ENCODE results near the gene RASGRF2.

The RASGRF2 gene

DNA sequence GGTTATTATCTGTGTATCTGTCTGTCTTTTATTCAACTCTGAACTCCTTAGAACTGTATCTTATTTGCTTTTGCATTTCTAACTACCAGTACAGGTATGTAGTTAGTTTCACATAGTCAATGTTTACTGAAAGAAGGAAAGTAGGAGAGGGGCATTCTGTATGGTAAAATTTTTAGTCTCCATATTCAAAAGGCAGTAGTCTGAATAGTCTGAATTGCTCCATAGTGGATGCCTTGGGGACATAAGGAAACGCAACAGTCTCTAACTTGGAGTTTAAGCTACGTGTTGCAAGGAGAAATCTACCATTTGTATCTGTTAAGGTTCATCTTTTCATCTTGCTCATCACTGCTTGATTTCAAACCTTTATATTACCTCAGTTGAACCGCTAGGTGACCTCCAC lies 26.2 kb downstream of the RASGRF2 start:
- Mint-ChIP-seq H3K4me1 (no peaks in the 10 kb centered on the region), H3K9me3 (no peaks in the 10 kb centered on the region), H3K4me3 (no peak overlapping the region)

DNA sequence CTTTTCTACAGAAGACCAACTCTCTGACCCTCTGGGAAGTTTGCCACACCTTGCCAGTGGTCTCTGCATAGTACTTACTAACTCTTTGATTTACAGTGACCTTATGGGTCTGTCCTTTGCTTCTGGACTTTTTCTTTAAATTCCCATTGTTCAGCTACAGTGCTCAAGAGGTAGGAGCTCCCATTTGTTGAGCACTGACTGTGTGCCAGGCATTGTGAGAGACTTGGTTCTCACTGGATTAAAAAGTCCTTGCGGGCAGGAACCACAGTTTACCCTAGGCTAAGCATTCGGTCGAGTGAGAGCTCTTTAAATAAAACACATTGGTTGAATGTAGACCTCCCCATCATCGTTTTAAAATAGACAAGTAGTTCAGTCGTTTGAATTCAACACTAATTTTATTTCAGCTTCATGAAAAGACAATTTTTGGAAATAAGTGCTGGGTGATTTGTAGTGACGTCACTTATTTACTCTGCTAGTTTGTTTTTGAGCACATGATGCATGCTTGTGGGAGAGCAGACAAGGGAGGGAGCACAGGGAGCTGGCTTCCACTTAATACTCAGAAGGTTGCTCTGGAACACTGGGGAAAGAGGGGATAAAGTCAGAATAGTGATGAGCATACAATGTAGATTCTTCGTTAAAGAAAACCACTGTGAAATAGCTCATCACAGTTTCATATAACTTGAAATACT lies 27.1 kb downstream of the RASGRF2 start:
- H3K27ac Mint-ChIP-seq, result no peak overlapping the region
- peaks cover 6% of the 10 kb centered on the region for H3K27me3 Mint-ChIP-seq
- no peak for ATAC-seq
- H3K4me1 Mint-ChIP-seq, result no peaks in the 10 kb centered on the region
- H3K36me3 Mint-ChIP-seq, result no peaks in the 10 kb centered on the region
- no peaks in the 10 kb centered on the region for H3K9me3 Mint-ChIP-seq
- no peak overlapping the region for H3K4me3 Mint-ChIP-seq

More for the DNA sequence above, 26.2 kb downstream of the RASGRF2 start:
- Mint-ChIP-seq H3K27ac (no peak overlapping the region), H3K36me3 (no peaks in the 10 kb centered on the region), H3K27me3 (peaks cover 6% of the 10 kb centered on the region)
- no peak for ATAC-seq

DNA sequence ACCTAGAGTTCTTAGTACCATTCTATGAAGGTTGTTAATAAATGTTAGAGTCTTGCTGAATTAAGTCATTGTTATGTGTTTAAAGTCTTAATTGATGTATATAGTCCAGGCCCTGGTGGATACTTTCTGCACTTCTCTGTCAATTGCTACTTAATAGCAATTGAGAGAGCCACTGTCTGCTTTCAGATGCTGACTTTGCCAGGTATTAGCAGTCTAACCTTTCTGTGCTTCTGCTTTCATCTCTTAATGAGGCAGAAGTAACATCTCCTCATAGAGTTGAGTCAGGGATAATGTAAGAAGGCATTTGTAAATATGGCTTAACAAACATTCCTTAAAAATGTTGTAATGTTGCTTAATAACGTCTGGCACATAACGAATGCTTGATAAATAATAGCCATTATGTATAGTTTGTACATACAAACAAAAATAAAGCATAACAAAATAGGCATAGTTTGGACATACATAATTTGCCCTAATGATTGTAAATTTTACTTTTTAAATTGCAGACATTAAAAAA lies 28.3 kb downstream of the RASGRF2 start:
- no peaks in the 10 kb centered on the region for H3K9me3 Mint-ChIP-seq
- no peaks in the 10 kb centered on the region for H3K36me3 Mint-ChIP-seq
- no peak overlapping the region for H3K4me3 Mint-ChIP-seq
- no peak for ATAC-seq
- H3K4me1 Mint-ChIP-seq, result no peaks in the 10 kb centered on the region
- H3K27ac Mint-ChIP-seq, result no peak overlapping the region
- H3K27me3 Mint-ChIP-seq, result peaks cover 10% of the 10 kb centered on the region

DNA sequence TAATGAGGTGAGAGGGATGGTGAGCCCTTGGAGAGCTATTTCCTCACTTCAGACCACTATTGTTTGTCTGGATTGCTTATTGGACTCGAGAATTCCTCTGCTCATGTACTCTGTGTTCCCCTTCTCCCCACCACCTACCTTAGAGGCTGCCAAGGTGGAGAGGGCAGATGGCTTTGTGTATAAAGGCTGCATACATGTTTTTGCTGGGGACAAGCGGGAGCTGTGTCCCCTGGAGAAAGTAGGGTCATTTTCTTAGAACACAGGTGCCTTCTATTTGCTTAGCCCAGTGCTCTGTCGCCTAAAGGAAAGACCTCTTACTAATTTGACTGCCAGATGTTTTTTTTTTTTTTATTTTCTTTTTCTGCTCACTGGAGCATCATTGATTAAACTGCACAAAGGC lies 29.7 kb downstream of the RASGRF2 start:
- no peaks in the 10 kb centered on the region for H3K36me3 Mint-ChIP-seq
- no peak for ATAC-seq
- no peak overlapping the region for H3K4me3 Mint-ChIP-seq
- no peaks in the 10 kb centered on the region for H3K9me3 Mint-ChIP-seq
- H3K27me3 Mint-ChIP-seq, result peaks cover 8% of the 10 kb centered on the region
- no peak overlapping the region for H3K27ac Mint-ChIP-seq
- no peaks in the 10 kb centered on the region for H3K4me1 Mint-ChIP-seq

DNA sequence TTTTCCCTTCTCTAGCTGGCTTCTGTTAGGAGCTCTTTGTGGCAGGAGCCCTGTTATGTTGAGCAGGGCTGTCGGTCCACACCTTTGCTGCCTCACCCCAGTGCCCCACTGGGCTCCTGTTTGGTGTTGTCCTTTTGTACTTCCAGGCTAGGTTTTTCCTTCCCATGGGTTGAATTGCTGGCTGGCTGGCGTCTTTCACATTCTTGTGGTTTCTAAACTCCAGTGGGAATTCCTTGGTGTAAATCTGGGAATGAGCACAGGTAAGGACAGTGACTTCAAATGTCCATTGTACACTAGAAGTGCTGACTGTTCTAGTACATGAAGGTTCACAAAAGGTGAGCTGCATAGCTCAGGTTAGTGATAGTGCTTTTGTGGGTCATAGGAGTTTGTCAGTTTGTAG lies 30.4 kb downstream of the RASGRF2 start:
- Mint-ChIP-seq H3K4me1 (no peaks in the 10 kb centered on the region), H3K36me3 (no peaks in the 10 kb centered on the region), H3K27me3 (peaks cover 8% of the 10 kb centered on the region), H3K9me3 (no peaks in the 10 kb centered on the region), H3K27ac (no peak overlapping the region), H3K4me3 (no peak overlapping the region)
- ATAC-seq, result no peak

DNA sequence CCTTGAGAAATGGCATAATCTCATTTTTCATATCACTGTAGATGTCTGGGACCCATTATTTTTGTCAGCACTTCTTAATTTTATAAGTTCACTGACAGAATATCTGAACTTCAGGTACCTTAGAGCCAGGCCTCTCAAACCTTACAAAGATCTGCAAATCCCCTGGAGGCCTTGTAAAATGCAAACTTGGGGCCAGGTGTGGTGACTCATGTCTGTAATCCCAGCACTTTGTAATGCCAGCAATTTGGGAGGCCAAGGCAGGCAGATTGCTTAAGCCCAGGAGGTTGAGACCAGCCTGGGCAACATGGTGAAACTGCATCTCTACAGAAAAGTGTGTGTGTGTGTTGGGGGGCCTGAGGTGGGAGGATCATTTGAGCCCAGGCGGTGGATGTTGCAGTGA lies 30.8 kb downstream of the RASGRF2 start:
- Mint-ChIP-seq H3K4me1 (no peaks in the 10 kb centered on the region), H3K27me3 (peaks cover 8% of the 10 kb centered on the region), H3K27ac (no peak overlapping the region), H3K9me3 (no peaks in the 10 kb centered on the region), H3K4me3 (no peak overlapping the region), H3K36me3 (no peaks in the 10 kb centered on the region)
- no peak for ATAC-seq

DNA sequence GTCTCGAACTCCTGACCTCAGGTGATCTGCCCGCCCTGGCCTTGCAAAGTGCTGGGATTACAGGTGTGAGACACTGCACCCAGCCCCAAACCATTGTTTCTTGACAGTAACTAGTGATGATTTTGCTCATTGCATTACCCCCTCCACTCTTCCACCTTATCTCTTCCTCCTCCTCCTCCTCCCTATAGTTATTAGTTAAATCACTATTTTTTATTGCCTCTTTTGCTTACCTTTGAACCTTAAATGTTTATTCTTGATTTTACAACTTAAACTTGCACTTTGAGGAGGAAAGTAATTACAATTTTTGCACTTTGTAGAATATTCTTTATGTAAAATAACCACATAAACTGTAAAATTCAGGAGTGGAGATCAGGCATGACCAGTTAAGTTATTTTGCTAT lies 35.7 kb downstream of the RASGRF2 start:
- H3K36me3 Mint-ChIP-seq, result no peaks in the 10 kb centered on the region

DNA sequence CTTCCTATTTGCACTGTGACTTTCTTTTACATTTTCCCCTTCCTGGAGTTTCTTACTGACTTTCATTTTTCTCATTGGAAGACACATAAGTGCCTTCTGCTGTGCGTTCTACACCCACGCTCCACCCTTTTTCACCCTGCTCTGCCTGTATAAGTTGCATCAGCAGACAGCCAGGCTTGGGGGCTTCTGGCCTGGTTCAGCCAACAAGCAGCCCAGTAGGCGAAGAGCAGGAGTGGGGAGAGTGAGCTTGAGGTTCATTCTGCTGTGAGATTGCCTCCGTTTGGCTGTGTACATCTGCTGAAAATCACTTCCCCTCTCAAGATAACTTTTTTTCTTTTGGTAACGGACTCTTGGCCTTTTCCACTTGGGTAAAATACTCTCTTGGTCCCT lies 38.4 kb downstream of the RASGRF2 start:
- Mint-ChIP-seq H3K27ac (no peak overlapping the region), H3K9me3 (no peaks in the 10 kb centered on the region), H3K36me3 (no peaks in the 10 kb centered on the region), H3K4me1 (peaks cover 5% of the 10 kb centered on the region), H3K27me3 (peaks cover 16% of the 10 kb centered on the region), H3K4me3 (no peak overlapping the region)
- peak; percentile 12 for ATAC-seq

More for the DNA sequence above, 35.7 kb downstream of the RASGRF2 start:
- Mint-ChIP-seq H3K27me3 (peaks cover 20% of the 10 kb centered on the region), H3K4me1 (peaks cover 5% of the 10 kb centered on the region), H3K4me3 (no peak overlapping the region), H3K27ac (no peak overlapping the region), H3K9me3 (no peaks in the 10 kb centered on the region)
- no peak for ATAC-seq

DNA sequence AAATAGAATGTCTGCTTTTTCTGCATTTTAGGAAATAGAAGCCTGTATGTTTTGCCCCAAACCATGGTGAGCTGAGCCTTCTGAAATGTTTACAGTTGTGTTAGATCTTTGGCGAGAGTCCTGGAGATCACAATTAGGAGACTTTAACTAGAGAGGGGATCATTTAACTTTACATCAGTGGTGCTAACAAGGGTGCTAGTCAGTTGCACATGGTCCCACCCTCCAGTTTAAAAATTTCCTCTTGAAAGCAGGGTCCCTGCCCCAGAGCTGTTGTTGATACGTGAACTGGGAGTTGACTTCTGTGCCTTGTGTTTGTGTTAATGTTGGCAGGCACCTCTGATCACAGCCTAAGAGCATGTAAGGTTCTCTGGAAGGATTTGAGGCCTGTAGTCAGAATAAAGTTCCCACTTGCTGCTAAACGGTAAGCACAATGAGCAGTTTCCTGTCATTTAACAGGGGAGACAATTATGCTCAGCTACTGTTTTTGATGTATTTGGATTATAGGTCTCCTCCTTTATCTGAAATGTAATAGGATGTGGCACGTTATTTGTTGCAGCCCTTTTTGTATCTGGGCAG lies 43.7 kb downstream of the RASGRF2 start:
- H3K4me1 Mint-ChIP-seq, result peaks cover 8% of the 10 kb centered on the region
- no peak for ATAC-seq
- H3K27ac Mint-ChIP-seq, result no peak overlapping the region
- peaks cover 17% of the 10 kb centered on the region for H3K27me3 Mint-ChIP-seq
- no peaks in the 10 kb centered on the region for H3K9me3 Mint-ChIP-seq
- no peak overlapping the region for H3K4me3 Mint-ChIP-seq
- H3K36me3 Mint-ChIP-seq, result no peaks in the 10 kb centered on the region

DNA sequence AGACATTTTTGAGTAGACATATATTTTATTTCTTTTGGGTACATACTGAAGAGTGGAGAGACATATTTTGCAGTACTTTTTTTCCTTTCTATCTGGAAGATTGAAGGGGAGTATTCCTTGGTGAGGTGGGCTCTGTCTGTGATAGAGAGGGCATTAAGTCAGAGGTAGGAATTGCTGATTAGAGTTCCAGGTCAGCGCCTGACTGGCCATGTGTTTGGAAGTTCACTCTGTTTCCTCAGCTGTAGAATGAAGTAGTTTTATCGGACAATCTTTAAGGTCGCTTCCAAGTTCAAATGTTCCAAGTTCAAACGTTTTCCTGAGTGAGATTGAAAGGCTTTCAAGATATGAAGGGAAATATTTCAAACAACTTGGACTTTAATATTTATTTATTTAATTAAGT lies 45.5 kb downstream of the RASGRF2 start:
- no peak overlapping the region for H3K4me3 Mint-ChIP-seq
- peaks cover 8% of the 10 kb centered on the region for H3K4me1 Mint-ChIP-seq
- ATAC-seq, result no peak
- no peak overlapping the region for H3K27ac Mint-ChIP-seq
- peaks cover 16% of the 10 kb centered on the region for H3K27me3 Mint-ChIP-seq
- H3K9me3 Mint-ChIP-seq, result no peaks in the 10 kb centered on the region
- H3K36me3 Mint-ChIP-seq, result no peaks in the 10 kb centered on the region

DNA sequence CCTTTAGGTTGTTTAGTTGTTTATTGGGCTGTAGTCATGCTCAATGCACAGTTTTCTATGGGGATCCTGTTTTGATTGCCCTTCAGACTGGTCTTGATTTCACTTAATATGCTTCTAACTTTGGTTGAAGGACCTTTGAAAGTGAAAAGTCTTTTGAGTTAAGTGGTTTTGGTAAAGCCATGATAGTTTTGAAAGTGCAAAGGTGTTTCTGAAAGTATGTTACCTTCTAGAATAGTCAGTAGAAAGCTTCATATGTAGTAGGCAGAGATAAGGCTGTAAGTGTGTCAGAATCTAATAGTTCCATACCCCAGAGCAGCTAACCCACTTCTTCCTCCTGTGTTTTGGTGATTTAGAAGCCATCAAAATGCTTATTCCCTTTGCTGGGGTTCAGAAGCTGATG lies 46.1 kb downstream of the RASGRF2 start:
- Mint-ChIP-seq H3K36me3 (no peaks in the 10 kb centered on the region), H3K4me1 (peaks cover 8% of the 10 kb centered on the region)
- no peak for ATAC-seq

DNA sequence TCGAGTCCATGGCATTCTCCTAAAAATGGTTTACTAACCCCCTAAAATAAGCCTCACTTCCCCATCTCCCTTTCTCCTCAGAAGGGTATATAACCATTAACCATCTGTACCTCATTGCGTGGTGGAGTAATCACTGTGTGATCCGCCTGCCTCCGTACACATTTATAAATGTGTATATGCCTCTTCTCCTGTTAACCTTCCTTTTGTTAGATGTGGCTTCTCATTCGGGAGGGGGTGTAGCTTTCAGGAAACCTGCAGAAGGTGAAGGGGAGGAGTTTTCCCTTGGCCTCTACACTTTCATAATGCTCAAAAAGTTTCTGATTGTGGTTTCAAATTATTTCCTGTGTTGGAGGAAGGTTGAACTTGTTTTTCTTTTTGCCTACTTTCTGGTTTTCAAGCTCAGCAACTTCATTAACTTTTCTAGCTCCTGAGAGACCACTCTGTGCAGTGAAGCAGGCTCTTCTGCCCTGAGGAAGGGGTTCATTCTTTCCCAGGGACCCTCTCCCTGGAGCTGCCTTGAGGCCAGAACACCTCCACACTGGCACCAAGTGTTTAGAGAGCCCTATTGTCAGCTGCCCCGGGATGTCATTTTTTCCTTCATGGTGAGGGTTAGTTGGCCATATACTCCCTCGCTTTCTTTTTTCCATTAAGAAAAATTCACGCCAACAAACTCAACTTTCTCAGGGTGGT lies 46.9 kb downstream of the RASGRF2 start:
- peaks cover 16% of the 10 kb centered on the region for H3K27me3 Mint-ChIP-seq
- no peaks in the 10 kb centered on the region for H3K36me3 Mint-ChIP-seq
- H3K27ac Mint-ChIP-seq, result no peak overlapping the region
- H3K4me3 Mint-ChIP-seq, result no peak overlapping the region
- peaks cover 8% of the 10 kb centered on the region for H3K4me1 Mint-ChIP-seq
- ATAC-seq, result no peak
- no peaks in the 10 kb centered on the region for H3K9me3 Mint-ChIP-seq

More for the DNA sequence above, 46.1 kb downstream of the RASGRF2 start:
- Mint-ChIP-seq H3K27me3 (peaks cover 16% of the 10 kb centered on the region), H3K27ac (no peak overlapping the region), H3K4me3 (no peak overlapping the region), H3K9me3 (no peaks in the 10 kb centered on the region)

DNA sequence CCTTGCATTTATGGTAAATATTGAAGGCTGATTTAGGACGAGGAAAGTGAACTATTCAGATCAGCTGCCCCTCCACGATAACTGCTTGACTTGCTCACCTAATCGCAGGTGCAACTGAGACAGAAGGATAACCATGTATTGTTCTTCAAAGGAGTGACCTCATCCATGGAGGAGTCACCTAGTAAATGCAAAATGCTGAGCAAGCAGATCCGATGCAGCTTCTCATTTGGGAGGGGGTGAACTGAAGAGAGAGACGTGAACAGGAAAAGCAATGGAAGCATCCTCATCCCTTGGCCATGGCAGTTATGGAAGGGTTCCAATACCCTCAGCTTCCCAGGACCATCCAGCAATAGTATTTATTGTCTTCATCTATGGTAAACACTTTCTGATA lies 47.5 kb downstream of the RASGRF2 start:
- Mint-ChIP-seq H3K36me3 (no peaks in the 10 kb centered on the region), H3K4me1 (peaks cover 8% of the 10 kb centered on the region), H3K27ac (no peak overlapping the region), H3K27me3 (peaks cover 16% of the 10 kb centered on the region), H3K9me3 (no peaks in the 10 kb centered on the region), H3K4me3 (no peak overlapping the region)
- ATAC-seq, result no peak

DNA sequence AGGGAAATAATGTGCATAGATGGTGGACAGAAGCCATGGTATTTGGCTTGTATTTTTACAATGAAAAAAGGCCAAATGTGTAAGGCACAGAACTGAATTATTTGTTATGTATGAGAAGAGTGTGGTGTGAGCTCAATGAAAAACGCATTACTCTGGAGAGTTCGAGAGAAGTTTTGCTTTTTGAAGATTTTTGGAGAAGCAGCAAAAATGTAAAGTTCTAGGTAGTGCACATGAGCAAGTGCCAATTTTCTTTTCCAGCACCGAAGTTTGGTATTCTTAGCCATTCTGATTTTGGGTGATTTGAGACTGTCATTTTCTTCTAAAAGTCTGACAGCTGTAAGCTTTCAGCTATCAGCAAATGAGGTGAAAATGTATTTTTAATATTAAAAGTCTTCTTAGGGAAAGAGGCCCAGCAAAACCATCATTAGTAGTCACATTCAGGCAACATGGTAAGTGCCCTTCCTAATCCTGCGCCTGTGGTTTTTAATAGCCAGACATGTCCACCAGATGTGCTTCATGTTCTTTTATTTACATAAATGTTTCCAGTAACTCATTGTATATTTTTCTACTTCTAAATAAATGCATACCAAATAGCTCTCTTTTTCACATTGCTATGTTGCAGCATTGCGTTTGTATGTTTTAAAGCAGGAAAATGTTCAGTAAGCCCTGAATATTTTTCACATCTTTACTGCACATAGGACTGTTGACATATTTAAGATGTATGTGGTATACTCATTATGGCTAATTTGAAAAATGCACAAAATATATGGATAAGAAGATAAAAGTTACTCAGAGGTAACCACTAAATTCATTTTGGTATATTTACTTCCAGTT lies 50.4 kb downstream of the RASGRF2 start:
- no peaks in the 10 kb centered on the region for H3K36me3 Mint-ChIP-seq
- H3K4me3 Mint-ChIP-seq, result no peak overlapping the region
- no peak for ATAC-seq
- H3K4me1 Mint-ChIP-seq, result peaks cover 8% of the 10 kb centered on the region
- no peak overlapping the region for H3K27ac Mint-ChIP-seq
- H3K9me3 Mint-ChIP-seq, result no peaks in the 10 kb centered on the region
- peaks cover 16% of the 10 kb centered on the region for H3K27me3 Mint-ChIP-seq

DNA sequence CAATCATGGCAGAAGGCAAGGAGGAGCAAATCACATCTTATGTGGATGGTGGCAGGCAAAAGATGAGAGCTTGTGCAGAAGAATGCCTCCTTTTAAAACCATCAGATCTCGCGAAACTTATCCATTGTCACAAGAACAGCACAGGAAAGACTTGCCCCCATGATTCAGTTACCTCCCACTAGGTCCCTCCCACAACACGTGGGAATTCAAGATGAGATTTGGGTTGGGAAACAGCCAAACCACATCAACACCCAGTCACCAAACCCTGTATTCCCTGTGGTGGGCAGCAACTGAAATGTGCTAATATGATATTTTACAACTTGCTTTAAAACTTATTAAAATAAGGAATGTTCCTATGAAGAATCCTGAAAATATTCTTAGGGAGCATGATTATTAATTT lies 54.2 kb downstream of the RASGRF2 start:
- ATAC-seq, result no peak
- no peak overlapping the region for H3K27ac Mint-ChIP-seq
- no peaks in the 10 kb centered on the region for H3K27me3 Mint-ChIP-seq
- H3K36me3 Mint-ChIP-seq, result no peaks in the 10 kb centered on the region
- H3K4me1 Mint-ChIP-seq, result no peaks in the 10 kb centered on the region
- no peaks in the 10 kb centered on the region for H3K9me3 Mint-ChIP-seq
- H3K4me3 Mint-ChIP-seq, result no peak overlapping the region
